A549 (cell line): ENCODE results near the gene ALDH1L1.

ENCODE experiments used
- CTCF ChIP-seq: fragments of >200 bp; sonication (Bioruptor Twin); formaldehyde crosslinking; IDR thresholded peaks from 3 replicates; pipeline ENCODE4 v1.5.1; 2016
- EP300 ChIP-seq, 2 experiments: fragments of >200 bp; sonication (Bioruptor Twin); formaldehyde crosslinking; IDR thresholded peaks; 2 replicates in 1 of 2; 3 replicates in 1 of 2; pipeline ENCODE4 v1.6.1; 2016 to 2017

GRCh38 chr3:126100634-126101301, 79.6 kb downstream of the ALDH1L1 start:
- no peak for TF ChIP-seq CTCF
- no peak for TF ChIP-seq EP300 (IDR thresholded peaks at IDR 0.05)
